Stimulated activated CD4-positive, alpha-beta T cell treated with anti-CD3 and anti-CD28 coated beads, Interleukin-12 subunit alpha, Interleukin-12 subunit beta, amount 100 ng/mL, for 4 hours (primary cell): Measurements from ENCODE around the gene CXCL16.
"Not testable (repeated sequence)": the region's sequence is repeated elsewhere in the genome, so short reads cannot be mapped to it uniquely, and the experiment has no call there.

Experiments
- DNase-seq: peaks from one replicate; pipeline ENCODE4 v3.0.0-alpha.2; 2020

The CXCL16 gene

GRCh38 chr17:4690745-4691144 is 49.0 kb downstream of the CXCL16 start:
- DNase-seq = no peak

DNA sequence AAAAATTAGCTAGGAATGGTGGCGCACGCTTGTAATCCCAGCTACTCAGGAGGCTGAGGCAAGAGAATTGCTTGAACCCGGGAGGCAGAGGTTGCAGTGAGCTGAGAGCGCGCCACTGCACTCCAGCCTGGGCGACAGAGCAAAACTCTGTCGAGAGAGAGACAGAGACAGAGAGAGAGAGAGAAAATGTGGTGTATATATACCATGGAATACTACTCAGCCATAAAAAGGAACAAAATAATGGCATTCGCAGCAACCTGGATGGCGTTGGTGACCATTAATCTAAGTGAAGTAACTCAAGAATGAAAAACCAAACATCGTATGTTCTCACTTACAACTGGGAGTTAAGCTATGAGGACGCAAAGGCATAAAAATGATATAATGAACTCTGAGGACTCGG is 49.9 kb downstream of the CXCL16 start:
- DNase-seq = not testable (repeated sequence)

GRCh38 chr17:4683739-4684138 is 56.0 kb downstream of the CXCL16 start:
- not testable (repeated sequence) for DNase-seq
